ENCODE measurements around the gene WSCD2.

Gene WSCD2

GRCh38 chr12:108266131-108266530, 137.0 kb downstream of the WSCD2 start:
- TF ChIP-seq CTCF (conservative IDR thresholded peaks at IDR 0.05): no peak
- H3K27ac ChIP-seq: no peak overlapping the region

GRCh38 chr12:108267450-108267849, 138.4 kb downstream of the WSCD2 start:
- H3K27ac ChIP-seq: no peak overlapping the region
- TF ChIP-seq CTCF (conservative IDR thresholded peaks at IDR 0.05): no peak

- no peak for TF ChIP-seq CTCF (conservative IDR thresholded peaks at IDR 0.05)
- H3K27ac ChIP-seq: no peak overlapping the region
These were observed 139.3 kb downstream of the WSCD2 start for GRCh38 chr12:108268397-108268796.

GRCh38 chr12:108269224-108269623, 140.1 kb downstream of the WSCD2 start:
- H3K27ac ChIP-seq: no peak overlapping the region
- TF ChIP-seq CTCF (conservative IDR thresholded peaks at IDR 0.05): no peak

- no peak overlapping the region for H3K27ac ChIP-seq
- TF ChIP-seq CTCF (conservative IDR thresholded peaks at IDR 0.05): no peak
These were observed 141.2 kb downstream of the WSCD2 start for GRCh38 chr12:108270035-108270848.

GRCh38 chr12:108270849-108271143, 141.7 kb downstream of the WSCD2 start:
- no peak overlapping the region for H3K27ac ChIP-seq
- no peak for TF ChIP-seq CTCF (conservative IDR thresholded peaks at IDR 0.05)

GRCh38 chr12:108271951-108272872, 143.1 kb downstream of the WSCD2 start:
- TF ChIP-seq CTCF (conservative IDR thresholded peaks at IDR 0.05): no peak
- H3K27ac ChIP-seq: no peak overlapping the region

All from VCaP (cell line).